ENCODE measurements around the gene SPAG7.

Gene SPAG7, protein sequence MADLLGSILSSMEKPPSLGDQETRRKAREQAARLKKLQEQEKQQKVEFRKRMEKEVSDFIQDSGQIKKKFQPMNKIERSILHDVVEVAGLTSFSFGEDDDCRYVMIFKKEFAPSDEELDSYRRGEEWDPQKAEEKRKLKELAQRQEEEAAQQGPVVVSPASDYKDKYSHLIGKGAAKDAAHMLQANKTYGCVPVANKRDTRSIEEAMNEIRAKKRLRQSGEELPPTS

GRCh38 chr17:4967539-4968485 lies at the start of gene SPAG7:
SPAG7 (minus strand) TSS chr17:4967817; CDS start chr17:4967804, 13 bp downstream.
- DNase-seq, result peak; percentile 62

DNA sequence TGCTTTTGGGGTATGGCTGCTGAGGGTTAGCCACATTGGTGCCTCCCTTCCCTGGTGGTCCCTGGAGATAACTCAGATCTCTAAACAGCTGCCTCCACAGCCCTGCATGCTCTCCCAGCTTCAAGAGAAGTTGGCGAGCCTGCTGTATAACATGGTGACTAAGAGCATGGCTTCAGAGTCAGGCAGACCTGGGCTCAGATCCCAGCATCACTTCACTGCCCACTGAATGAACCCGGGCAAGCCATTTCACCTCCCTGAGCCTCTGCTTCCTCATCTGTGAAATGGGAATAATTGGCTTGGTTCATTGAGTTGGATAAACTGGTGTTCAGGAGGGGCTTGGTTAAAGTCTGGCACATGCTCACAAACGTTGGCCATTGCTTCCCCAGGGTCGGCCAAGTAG lies 46.7 kb upstream of the SPAG7 start:
- DNase-seq, result no peak

DNA sequence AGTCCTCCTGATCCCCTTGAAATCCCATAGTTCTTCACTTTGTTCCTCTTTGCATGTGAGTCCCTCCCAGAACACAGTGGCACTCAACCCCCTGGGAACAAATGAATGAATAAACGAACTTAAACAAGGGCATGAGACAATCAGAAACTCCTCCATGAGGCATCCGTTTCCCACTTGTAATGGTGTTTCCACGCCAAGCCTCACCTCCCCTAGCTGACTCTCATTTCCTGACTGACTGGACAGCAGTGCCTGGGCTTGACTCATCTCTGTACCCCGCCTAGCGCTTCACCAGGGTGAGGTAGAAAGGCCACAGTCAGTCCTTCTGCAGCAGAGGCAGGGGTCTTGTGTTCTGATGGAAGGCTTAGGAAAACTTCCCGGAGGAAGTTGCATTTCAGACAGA lies 44.3 kb upstream of the SPAG7 start:
- no peak for DNase-seq

DNA sequence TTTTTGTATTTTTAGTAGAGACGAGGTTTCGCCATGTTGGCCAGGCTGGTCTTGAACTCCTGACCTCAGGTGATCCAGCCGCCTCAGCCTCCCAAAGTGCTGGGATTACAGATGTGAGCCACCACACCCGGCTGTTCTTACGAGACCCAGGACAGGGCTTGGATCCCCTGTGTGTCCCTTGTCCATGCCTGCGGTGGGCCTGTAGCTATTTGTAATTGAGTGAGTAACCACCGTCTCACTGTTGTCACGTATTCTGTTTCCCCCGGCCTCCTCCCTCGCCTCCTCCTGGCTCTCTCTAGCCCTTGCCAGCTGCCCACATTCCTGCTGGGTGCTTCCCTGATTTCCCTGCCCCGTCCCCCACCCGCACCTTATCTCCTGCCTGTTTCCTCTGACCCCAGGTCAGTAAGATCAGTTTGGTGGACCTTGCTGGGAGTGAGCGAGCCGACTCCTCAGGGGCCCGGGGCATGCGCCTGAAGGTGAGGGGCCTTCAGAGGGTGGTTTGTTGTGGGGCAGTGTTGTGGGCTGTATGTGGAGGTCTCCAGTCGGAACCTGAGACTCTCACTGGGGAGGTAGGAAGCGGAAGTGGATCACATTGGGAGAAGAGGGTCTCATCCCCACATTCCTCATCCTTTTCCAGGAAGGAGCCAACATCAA lies 35.7 kb upstream of the SPAG7 start:
- no peak for DNase-seq

GRCh38 chr17:5002121-5002788 lies 34.6 kb upstream of the SPAG7 start:
- no peak for DNase-seq

- no peak for DNase-seq
Measured at GRCh38 chr17:5000237-5000639, 32.6 kb upstream of the SPAG7 start.

DNA sequence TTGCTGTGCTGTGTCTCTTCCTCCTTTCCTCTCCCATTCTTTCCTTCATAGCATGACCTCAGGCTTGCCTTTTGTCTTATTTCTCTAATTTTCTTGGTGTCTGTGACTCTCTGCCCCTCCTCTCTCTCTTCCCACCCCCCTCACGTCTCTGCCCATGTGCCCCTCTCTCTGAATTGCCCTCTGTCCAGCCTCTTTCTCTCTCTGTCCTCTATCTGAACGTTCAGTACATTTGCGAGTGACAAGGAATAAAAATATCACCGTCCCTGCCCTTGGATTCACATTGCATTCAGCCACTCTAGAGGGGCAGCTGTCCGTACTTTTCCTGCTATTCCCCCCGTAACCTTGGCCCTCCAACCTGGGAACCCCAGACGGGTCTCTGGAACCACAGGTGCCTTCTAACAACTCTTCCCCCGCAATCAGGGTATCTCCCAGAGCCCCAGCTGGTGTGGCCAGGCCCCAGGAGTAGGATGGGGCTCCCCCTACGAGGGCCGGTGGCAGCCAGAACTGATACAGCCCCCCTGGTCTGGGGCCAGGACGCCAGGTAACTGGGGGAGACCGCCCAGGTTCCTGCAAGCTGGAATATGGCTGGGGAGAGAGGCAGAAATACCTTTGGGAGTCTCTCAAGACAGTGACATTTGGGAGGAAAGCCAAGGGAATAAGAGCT lies 31.9 kb upstream of the SPAG7 start:
- DNase-seq, result no peak

GRCh38 chr17:4998732-4999429 lies 31.3 kb upstream of the SPAG7 start:
- no peak for DNase-seq

DNA sequence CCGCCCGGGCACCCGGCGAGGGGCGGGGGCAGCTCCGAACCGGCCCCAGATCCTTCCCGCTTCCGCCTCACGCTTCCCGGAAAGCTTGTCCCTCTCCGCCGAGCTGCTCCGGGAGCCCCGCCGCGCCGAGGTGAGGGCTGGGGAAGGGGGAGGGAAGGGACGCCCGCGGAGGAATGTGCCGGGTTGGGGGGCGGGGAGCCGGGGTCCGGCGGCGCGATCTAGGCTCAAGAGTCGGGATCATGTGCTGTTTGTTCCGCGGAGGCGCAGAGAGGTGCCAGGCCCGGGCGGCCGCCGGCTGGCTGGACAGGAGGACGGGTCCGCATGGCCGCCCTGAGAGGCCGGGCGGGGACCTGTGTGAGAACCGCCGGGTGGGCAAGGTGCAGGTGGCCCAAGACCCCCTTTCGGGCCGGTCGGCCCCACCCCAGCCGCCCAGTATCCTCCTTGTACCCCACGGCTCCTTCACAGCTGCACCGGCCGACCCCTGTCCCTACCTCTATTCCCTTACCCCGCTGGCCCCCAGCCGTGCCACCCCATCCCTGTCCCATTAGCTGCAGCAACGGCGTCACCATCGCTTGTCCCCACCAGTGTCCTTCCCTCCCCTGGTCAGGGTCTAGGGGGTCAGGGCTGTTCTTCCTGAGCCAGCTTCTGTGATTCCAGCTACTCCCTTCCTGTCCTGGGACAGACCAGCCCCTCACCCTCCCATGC lies 30.6 kb upstream of the SPAG7 start:
- no peak for DNase-seq

DNA sequence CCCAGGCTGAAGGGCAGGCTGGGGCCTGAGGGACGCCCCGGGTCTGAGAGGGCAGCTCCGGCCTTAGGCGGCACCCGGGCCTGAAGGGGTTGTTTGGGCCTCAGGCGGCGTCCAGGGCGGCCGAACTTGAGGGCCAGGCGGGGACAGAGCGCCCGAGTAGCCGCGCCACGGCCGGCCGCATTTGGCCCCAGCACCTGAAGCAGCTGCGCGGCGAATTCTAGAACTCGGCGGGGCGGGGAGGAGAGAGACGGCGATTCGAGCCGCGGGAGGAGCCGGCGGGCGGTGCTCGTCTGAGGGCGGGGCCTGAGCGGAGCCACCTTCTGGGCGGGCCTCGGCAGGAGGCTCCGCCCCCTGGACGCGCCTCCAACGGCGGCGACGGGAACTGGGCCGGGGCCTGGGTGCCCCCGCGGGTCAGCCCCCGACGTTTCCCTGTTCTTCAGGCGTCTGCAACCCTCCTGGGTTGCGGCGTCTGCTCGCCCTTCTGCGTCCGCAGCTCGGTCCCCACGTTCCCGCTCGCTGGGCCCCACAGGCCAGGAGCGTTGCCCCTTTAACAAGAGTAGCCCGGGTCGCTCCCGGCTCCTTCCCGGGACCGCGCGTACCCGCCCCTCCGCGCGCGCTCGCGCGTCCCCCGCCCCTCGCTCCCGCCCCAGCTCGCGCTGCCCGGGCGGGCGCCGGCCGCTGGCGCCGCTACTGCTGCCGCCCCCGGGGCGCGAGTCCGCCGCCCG lies 29.8 kb upstream of the SPAG7 start, which contains the start of the genes INCA1 and KIF1C:
TSS of gene INCA1 (minus strand) at position 221 of the 725 bp plus-strand sequence. CDS start 3,085 bp downstream, outside the sequence.
TSS of gene KIF1C (plus strand) at position 649 of the 725 bp plus-strand sequence. CDS start 2,297 bp downstream, outside the sequence.
- DNase-seq, result peak; percentile 33

- DNase-seq, result no peak
Measured at GRCh38 chr17:4994081-4994595, 26.5 kb upstream of the SPAG7 start.

DNA sequence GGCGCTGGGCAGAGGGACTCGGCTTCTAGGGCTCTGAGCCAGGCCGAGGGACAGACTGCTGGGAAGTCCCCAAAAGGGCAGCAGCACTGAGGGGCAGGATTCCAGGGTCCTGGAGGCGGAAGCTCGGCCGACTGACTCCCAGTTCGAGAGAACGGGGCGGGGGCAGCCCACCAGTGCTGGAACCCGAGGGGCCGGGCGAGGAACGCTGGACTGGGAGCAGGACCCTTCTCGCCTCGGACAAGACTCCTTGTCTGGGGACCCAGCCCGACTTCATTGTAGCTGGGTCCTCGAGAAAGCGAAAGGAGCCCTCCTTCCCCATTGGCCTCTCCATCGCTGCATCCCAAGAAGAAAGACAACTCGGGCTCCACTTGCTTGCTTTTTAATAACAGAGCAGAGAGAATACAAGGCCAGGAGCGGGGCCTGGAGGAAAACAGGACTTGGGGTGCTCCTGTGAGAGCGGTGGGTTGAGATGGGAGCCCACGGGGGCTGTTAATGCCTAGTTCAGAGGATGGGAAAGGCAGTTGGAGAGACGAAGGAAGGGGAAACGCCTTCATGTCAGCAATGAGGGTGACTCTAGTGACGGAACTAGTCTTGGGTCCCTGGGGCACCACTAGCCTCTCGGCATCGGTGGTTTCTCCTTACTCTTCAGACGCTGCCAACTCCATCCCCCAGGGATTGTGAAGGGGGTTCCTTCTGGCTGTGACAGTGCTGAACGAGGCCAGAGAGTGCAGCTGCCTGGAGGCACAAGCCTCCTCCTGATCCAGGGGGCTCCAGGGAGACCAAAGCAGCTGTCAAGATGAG lies 20.4 kb upstream of the SPAG7 start:
- no peak for DNase-seq

DNA sequence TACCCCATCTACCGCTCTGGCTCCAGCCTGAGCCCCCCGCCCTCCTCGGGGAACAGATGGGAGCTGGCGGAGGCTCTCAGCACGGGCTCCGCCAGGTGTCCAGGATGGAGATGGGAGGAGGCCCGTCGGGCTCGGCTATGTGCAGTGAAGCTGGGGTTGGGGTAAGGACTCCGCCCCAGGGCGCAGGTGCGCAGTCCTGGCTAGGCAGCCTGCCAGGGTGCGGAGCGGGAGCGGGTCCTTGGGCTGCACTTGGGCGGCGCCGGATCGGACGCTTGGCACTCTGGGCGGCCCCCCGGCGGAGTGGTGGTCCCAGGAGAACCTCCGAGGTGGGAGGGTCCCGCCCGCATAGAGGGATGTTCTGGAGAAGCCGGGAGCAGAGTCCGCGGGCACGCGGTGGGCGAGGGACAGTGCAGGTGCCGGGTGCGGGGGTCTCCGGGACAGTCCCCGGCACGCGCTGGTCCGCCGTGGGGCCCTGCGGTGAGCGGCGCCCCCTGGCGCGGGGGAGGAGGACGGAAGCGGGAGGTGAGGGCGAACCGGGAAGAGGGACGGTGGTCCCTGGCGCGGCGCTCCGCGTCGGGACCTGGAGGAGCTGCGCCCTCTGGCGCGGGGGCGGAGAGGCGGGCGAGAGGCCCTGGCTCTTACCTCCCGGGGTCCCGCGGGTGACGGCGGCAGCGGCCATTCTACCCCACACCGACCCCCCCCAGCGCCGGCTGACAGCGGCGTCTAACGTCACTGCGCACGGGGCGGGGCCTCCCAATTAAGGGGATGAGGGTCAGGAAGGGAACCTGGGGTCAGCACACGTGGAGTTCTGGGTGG lies 19.5 kb upstream of the SPAG7 start, which contains the start of gene CAMTA2:
TSS of gene CAMTA2 (minus strand) at position 725 of the 816 bp plus-strand sequence. CDS start 1,453 bp downstream, outside the sequence.
- DNase-seq, result peak; percentile 17

GRCh38 chr17:4986403-4986802 lies 18.8 kb upstream of the SPAG7 start:
- DNase-seq, result no peak

DNA sequence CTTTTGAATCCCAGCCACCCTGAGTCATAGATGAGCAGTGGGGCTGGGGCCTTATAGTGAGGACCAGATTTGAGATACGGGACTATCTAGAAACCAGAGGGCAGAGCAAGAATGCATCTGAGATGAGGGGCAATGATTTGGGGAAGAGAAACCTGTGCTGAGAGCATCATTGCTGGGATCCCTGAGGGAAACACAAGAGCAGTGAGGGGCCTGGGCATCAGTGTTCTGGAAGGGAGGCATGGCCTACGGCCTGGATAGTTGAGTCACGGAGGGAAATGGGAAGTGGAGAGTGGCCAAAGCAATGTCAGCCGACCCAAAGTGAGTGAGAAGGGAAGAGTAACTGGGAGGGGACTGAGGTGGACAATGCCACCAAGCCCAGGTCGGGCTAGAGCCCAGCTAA lies 14.7 kb upstream of the SPAG7 start:
- DNase-seq, result no peak

GRCh38 chr17:4980644-4981216 lies 13.1 kb upstream of the SPAG7 start:
- DNase-seq, result peak; percentile 2

- no peak for DNase-seq
Measured at GRCh38 chr17:4978726-4979125, 11.1 kb upstream of the SPAG7 start.
